ENCODE data around the gene MGLL.

Gene MGLL

DNA sequence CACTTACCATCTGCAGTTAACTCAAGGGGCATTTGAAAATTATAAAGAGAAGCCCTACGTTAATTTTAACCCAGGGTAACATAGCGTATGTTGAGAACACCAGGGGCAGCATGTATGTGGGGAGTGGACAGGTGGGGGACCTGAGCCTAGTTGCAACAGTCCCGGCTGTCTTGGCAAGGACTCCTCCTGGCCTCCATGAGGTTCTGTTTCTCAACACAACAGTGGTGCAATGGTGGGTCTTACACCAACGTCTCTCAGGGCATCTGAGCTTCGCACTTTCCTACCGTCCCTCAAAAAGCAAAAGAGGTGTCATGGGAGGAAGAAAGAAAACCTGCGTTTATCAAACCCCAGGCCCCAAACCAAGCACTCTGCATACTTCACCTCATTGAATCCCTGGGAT is 50.6 kb downstream of the MGLL start:
- DNase-seq, result no peak

DNA sequence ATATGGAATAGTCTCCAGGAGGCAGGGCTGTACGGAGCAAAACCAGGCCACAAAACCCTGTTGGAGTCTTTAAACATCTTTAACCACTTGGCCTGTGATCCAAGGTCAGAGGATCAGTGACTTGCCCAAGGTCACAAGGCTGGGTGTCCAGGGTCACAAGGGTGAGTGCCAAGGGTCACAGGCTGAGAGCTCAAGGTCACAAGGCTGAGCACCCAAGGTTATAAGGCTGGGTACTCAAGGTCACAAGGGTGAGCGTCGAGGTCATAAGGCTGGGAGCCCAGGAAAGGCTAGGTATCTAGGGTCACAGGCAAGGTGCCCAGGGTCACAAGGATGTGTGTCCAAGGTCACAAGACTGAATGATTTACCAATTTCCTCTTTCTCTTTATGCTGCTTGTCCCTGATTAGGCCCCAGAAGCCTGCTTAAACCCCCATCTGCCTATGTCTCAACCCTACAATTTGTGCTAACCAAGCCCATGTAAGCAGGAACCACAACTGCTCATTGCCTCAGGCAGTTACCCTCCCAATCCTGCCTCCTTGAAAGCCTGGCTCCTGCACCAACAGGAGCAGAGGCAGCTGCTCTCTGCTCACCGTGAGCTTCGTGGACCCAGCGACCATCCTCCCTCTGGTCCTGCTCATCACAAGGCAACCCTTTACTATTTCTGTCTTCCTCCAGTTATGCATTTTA is 51.5 kb downstream of the MGLL start:
- peak in 1 of 2 donors; percentile 29 for DNase-seq

DNA sequence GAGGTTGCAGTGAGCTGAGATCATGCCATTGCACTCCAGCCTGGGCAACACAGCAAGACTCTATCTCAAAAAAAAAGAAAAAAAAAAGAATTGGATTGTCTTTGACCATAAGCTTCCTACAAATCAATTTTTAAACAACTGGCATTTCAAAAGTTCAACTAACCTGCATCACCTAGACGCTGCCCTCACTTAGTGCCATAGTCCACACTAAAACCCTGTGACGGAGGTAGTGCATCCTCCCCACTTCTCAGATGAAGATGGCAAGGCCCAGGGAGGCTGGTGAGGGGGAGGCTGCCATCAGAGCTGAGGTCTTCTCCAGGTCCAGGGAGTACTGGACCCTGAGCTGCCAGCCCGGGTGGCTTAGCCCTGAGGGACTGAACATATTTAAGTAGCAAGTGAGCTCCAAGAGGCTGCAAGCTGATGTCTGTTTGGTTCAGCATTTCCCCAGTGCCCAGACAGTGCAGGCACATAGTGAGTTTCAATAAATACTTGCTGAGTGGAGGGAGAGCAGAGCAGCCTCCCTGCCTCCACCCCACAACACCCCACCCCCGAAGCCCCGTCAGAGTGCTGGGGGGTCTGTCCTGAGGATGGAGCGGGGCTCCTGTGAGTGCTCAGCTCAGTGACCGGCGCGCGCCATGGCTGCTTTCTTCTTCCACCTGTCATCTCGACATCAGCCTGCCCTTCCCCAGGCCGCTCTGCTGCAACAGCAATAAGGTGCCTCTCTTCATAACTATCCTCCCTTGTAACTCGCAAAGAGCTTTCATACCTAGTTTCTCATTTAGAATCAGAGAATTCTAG is 52.8 kb downstream of the MGLL start:
- DNase-seq, result no peak

DNA sequence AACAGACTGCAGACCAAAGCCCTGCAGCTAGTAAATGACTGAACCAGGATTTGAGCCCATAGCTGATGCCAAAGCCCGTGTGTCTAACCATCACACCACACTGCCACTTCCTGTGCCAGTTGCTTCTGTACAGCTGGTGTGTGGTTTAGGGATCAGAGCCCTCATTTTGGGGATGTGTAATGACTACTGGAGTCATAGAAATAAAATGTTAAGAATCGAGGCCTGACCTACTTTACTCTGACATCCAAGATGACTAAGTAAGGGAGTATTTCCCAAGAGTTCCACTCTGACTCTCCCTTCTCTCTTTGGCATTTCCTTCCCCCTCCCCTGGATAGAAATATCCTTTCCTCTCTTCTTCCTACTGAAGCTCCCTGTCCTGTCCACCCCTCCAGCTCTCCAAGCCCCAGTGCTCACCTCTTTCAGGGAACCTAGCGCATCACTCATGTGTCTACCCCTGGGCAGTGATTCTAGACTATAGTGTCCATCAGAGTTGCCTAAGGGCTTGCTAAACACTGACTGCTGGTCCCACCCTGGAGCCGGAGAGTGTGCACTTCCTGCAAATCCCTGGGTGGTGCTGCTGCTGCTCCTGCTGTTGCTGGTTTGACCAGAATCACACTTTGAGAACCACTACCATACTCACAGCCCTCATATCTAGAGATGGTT is 53.8 kb downstream of the MGLL start:
- no peak for DNase-seq

DNA sequence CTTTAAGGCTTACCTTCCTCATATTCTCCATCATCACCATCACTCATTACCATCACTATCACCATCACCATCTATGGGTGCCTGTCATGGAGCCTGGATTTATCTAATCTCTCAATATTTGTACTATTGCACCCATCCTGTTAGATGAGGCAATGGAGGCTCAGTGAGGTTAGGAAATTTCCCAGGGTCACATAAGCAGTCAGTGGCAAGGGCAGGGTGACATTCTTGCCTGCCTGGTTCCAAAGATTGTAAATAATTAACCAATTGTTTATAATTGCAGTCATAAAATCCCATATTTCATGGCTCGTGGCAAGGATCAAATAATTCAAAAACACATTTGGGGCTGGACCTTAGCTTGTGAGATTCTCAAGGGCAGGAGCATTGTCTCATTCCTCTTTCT is 55.2 kb downstream of the MGLL start:
- DNase-seq, result no peak

DNA sequence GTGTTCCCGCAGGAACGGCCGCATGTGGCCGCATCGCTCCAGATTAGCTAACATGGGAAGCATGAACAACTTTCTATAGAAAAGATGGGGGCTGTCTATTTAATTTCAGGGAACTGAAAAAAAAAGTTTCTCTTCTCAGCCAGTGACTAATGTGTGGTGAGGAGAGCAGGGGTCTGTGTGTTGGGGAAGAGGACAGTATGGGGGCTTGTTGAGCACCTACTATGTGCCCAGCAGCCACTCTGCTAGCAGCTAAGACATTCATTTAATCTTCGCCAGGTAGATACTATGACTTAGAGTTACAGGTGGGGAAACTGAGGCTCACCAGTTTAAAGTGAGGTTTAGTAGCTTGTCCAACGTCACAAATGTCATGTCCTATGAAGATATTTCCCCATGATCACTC is 56.6 kb downstream of the MGLL start:
- no peak for DNase-seq

DNA sequence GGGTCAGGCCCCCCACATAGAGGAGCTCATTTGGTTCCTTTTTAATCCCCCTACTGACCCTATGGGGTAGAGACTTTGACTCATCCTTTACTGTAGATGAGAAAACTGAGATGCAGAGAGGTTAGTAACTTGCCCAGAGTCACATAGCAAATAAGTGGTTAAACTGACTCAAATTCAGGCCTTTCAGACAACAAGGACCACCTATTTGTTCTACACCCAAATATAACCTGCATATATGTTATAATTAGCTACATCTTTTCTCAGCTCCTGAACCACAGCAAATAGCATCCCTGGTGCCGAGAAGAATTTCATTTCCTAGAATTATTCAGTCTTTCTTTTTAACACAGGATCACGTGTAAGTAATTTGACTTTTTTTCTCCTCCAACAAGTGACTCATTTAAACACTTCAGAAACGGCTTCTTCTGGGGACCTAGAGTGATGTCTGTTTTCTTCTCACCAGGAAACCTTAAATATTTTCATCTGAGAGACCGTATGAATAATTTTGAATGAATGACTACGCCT is 57.4 kb downstream of the MGLL start:
- DNase-seq, result no peak

DNA sequence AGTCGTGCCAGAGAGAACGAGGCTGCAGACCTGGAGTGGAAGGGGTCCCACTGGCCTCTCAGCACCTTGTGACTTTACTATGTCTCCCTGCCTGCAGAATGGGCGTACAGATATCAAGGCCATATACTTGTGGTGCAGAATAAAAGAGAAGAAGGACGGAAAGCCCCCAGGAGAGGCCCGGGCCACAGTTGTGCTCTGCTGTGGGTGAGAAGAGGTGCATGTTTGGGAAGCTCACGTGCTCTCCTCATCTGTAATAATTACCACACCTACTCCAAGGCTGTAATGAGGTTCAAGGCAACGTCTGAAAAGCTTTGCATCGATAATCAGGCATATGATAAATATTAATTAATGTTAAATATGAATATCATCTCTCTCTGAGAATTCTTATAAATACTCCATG is 58.0 kb downstream of the MGLL start:
- DNase-seq, result no peak

DNA sequence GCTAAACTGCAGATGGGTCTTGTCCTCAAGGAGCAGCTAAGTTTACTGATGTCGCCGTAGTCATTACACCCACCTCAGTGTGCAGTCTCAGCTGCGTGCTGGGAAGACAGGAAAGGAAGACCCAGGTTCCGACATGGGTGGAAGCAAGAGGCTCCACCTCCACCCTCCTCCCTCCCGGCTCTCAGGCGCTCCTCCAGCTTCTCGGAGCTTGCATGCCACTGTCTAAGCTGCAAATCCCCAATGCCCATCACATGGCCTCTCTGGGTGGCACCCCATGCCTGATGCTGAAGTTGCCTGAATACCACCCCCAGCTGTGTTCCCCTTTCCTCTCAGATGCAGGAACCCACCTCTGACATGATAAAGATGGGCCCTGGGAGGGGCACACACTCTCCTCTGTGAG is 58.5 kb downstream of the MGLL start:
- no peak for DNase-seq

DNA sequence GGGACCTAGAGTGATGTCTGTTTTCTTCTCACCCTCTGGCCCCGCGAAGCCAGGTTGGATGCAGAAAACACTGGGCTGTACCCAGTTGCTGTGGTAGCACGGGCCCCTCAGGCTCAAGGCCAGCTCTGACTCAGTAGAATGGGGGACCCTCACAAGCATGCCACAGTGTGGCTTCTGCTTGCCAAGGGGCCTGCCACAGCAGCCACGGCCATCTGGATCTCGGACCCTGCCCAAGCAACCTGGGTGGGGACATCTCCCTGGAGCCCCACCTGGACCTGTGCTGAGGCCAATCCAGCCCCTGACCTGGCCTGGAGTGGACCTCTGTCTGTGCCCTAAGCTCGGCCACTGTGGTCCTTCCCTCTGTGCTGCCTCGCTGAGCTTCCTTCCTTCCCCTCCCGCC is 59.0 kb downstream of the MGLL start:
- DNase-seq, result no peak

DNA sequence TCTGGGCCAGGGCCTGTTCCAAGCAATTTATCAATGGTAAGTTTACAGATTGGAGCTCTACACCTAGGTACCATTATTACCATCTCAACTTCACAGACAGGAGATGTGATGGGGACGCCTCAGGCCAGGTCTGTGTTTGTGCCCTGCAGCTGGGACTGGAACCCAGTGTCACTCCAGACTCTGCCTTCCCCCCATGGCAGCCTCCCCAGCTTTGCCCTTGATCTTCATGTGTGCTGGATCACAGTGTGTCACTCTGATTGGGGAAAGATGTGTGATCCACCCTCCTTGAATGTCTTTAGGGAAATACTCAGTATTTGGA is 59.6 kb downstream of the MGLL start:
- DNase-seq, result no peak

DNA sequence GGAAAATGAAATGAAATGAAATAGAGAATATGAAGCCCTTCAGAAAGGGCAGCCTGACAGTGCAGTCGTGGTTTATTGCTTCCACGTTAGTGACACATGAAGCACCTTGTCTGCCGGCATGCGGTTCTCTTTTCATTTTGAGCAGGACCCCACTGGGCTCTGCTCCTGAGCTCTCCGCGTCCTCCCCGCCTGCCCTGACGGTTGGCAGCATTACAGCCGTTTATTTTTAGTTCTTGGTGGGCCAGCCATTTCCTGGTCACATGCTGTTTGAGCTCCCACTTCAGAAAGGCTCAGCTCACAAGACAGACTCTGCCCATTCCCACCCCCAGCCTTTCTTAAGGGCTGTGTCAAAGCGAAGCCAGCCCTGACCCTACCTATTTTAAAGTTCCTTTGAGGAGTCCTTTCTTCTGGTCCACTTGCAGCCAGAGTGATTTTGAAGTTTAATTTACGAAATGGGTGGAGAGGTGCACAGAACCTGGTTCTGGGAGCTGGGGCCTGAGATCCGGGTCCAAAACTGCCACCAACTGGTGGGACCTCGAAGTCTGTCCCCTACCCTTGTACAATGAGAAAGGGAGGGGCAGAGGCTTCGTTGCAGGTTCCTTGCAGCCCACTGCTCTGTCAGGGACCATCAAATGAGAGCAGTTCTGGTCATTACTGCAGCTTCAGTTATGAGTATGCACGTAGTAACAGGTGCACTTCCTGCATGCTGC is 60.1 kb downstream of the MGLL start:
- no peak for DNase-seq

DNA sequence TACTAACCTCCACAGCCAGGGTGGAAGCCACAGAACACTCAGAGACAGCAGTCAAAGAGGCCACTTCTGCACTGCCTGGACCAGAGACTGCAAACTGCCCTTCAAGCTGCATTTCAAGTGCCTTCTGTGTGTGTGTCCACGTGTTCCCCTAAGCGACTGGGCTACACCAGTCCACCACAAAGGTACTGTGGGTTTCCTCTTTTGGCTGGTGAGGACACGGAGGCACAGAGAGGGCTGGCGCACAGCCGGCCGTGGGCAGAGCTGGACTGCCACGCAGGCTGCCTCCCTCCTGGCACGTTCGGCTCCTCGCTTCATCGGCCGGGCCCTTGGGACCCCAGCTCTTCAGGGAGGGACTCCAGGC is 60.9 kb downstream of the MGLL start:
- DNase-seq, result peak in 1 of 2 donors; percentile 25

DNA sequence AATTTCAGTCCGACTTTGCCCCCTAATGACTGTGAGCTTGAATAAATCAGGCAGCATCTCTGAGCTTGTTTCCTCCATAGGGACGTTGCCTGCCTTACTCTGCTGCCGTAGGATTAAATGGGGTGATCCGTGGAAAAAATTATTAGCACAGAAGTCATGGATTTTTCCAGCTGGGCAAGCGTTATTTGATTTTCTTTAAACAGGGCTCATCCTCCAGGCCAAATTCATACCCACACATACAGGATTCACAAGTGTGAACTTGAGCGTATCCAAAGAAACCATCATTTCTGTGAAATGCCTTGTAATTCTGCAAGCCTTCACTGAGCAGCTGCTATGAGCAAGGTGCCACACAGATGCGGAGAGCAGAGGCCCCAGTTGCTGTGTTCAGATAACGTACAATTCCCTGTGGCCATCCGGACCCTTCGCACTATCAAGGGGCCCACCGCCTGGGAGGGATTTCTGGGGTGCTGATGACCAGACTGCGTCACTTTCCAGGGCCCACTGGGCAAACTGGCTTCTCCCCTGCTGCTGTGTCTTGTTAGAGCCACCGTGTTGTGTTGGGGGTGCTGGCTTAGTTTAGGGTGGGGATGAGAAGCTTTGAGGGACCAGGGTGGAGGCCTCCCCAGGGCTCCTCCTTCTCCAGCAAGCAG is 61.4 kb downstream of the MGLL start:
- DNase-seq, result no peak

DNA sequence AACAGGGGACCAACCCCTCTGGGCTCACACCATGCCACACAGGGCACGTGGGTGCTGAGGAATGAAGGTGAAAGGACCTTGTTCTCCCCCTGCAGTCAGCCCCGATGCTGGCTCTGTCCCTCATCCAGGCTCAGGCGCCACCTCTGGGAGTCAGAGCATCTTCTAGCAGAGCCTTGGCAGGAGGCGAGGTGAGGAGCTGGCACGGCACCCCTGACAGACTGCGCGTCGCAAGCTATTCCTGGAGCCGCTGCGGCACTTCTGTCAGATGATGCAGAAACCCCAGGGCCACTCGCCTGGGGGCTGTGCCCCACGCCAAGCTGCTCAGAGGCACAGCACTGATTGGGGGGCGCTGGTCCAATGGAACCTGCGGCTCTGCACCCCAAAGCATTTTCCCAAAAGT is 62.0 kb downstream of the MGLL start:
- DNase-seq, result no peak

DNA sequence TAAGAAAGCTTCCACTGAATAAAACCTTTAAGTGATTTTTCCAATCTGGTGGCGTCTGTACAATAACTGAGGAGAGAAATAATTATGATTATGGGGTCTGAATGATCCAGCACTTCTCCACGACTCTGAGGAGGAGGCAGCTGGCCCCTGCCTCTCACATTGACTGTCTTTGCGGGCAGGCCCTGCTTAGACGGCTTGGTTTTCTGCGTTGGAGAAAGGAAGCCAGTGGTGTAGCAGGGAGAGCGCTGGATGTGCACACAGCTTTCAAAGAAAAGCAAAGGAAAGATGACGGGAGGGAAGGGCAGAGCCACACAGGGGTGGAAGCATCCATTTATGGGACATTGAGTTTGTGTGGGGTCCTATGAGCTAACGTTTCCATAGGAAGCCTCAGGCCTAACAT is 62.5 kb downstream of the MGLL start:
- no peak for DNase-seq

DNA sequence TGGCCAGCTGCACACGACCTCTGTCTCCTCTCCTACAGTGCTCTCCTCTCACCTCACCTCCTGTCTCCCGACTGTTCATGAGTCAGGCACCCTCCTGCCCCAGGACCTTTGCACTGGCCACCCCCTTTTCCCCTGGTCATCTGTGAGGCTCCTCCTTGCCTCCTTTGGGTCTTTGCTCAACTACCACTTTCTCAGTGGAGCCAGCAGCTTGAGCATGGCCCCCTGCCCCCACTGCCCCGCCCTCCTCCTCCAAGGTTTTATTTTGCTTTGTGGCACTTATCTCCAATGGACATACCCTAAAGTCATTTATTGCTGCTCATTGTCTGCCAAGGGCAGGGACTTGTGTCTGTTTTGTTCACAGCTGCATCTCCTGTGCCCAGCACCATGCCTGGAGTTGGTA is 64.3 kb downstream of the MGLL start:
- no peak for DNase-seq

DNA sequence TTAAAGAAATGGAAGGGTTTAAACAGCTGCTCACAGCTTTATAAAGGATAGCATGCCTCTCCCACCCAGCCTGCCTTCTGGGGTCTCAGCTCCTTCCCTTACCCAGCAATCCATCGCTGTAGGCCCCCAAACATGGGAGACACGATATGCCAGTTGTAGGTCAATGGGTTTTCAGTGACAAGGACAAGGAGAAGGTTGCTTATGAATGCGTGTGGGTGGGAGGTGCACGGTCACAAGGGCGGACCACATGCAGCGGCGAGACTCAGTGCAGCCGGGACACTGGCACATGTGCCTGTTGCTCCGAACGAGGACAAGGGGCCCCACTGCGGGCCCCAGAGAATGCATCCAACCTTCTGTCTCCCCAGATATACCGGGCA is 67.0 kb downstream of the MGLL start:
- DNase-seq, result no peak

DNA sequence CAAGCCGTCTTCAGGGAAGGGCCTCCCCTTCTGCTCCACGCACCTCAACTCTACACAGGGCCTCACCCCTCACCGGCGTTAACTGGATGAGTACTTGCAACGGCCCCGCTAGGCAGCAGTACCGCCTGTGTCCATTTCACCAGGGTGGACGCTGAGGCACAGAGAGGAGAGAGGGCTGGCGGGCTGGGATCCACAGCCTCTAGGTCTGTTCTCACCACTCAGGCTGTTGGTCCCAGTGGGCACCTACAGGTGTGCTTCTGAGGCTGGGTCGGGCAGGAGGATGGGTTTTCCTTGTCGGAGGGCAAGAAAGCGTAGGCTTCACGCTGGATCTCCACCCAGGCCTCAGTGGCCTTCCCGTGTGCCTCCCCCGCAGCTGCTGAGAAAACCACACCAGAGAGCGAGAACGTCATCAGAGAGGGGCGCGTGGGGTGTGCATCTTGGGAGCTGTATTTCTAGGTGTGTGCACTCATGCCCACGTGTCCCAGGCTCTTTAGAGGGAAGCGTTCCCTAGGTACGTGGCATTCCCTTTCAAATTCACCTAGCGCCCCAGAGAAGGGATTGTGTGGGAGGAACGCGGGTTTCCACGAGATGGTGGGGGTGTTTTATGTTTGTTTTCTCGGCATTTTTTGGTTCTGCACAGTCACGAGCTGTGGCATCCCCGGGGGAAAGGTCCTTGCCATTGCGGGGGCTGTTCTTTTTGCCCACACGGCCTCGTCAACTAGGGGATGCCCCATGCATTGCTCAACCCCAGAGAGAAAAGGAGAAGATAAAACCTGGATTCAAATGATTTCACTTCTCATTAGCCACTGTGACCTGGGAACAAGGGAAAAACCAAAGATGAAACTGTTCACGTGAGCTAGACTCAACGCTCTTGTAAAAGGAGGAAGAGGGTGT is 67.7 kb downstream of the MGLL start:
- peak; percentile 34 to 69 for DNase-seq

DNA sequence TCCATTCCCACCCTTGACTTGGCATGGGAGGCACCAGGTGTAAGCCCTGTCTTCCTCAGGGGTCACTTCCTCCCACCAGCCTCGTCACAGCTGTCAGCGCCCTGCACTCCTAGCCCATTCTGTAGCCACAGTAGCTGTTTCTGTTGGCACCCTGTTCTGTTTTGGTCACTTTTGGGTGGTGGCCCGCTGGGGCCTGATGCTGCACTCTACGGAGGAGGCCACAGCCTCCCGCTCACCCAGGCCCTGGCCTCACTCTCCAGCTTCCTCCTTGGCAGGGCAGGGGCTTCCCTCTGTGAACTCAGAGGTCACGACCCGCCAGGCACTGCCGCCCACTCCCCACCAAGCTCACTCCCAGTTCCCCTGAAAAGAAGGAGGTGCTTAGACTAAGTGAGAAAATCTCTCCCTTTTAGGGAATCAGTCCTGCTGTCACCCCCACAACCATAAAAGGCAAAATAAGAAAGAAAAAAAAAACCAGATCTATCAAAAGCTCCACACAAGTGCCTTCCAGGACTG is 68.4 kb downstream of the MGLL start:
- DNase-seq, result peak; percentile 22 to 75

DNA sequence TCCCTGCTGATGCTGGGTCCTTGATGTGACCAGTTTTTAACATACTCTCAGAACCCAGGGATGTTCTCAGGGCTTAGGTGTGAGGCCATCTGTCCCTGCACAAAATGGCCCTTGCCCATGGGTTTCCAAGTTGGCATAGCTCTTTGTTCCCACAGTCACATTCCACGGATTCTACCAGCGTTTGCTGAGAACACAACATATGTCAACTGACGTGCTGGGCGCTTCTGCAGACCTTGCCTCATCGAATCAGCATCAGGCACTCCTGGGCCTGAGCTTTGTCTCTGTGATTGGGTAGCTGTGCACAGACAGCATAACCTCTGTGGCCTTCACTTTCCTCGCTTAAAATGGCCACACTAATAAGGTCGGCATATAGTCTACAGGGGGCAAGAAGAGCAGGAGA is 69.0 kb downstream of the MGLL start:
- no peak for DNase-seq

DNA sequence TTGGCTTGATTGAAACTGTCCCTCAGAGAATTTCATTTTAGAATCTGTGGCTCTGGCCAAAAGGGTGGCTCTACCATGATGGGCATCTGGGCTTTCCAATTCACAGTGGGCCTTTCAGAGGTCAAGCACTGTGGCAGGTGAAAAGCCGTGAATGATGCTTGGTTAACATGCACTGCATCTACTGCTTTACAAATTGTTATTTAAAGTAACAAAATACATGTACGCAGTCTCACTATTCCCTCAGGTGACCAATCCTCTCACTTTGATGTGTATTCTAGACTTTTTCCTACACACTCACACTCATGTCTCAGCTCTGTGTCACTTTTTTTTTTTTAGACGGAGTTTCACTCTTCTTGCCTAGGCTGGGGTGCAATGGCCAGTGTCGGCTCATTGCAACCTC is 70.5 kb downstream of the MGLL start:
- DNase-seq, result no peak
